HepG2 (cell line): ENCODE measurements around the gene CABLES2. TPM values are rescaled to one million over a fixed set of nuclear protein-coding genes. Genes with fewer than 3 reads are reported as not detected.

Experiments used
- ATF1 ChIP-seq: IDR thresholded peaks from 2 replicates; pipeline ENCODE4 v1.6.1; 2016; ENCODE audit warnings: mild to moderate bottlenecking, control low read depth
- KLF16 ChIP-seq, 2 experiments: sonication (generic) in 1 of 2; formaldehyde crosslinking in 1 of 2; IDR thresholded peaks; 2 replicates each; pipeline versions ENCODE4 v1.6.1 to v1.8.0; 2016 to 2023; ENCODE audit warnings: missing genetic modification reagents in 2 of 2, missing compliant biosample characterization in 1 of 2
- MBD4 ChIP-seq: IDR thresholded peaks from 2 replicates; pipeline ENCODE4 v1.6.1; 2012; ENCODE audit warnings: low read length, inconsistent platforms, borderline replicate concordance
- MED1 ChIP-seq: sonication (generic); formaldehyde crosslinking; IDR thresholded peaks from 2 replicates; pipeline ENCODE4 v1.4.0; 2020; ENCODE audit warnings: missing genetic modification reagents
- NFKBIZ ChIP-seq: IDR thresholded peaks from 2 replicates; pipeline ENCODE4 v1.6.1; 2018; ENCODE audit warnings: missing genetic modification reagents, missing compliant biosample characterization
- NR2F2 ChIP-seq: IDR thresholded peaks from 2 replicates; pipeline ENCODE4 v1.6.1; 2012; ENCODE audit warnings: low read depth, inconsistent platforms, borderline replicate concordance
- PTBP1 ChIP-seq: fragments of 200-400 bp; formaldehyde crosslinking; IDR thresholded peaks from 2 replicates; pipeline ENCODE4 v1.6.1; 2018; ENCODE audit warnings: low read length, low read depth; ENCODE audit not compliant: poor library complexity, severe bottlenecking
- RFXAP ChIP-seq: sonication (generic); formaldehyde crosslinking; IDR thresholded peaks from 2 replicates; pipeline ENCODE4 v1.4.0; 2020; ENCODE audit warnings: missing genetic modification reagents, borderline replicate concordance
- SETDB1 ChIP-seq: sonication (generic); formaldehyde crosslinking; IDR thresholded peaks from 2 replicates; pipeline ENCODE4 v1.5.1; 2020; ENCODE audit warnings: missing genetic modification reagents, mild to moderate bottlenecking, borderline replicate concordance
- TGIF2 ChIP-seq: IDR thresholded peaks from 2 replicates; pipeline ENCODE4 v1.6.1; 2016; ENCODE audit warnings: control low read depth, missing compliant biosample characterization
- ZEB1 ChIP-seq: IDR thresholded peaks from 2 replicates; pipeline ENCODE4 v1.6.1; 2012; ENCODE audit warnings: mild to moderate bottlenecking, low read depth, inconsistent platforms; ENCODE audit not compliant: insufficient replicate concordance
- ZNF253 ChIP-seq: sonication (generic); formaldehyde crosslinking; IDR thresholded peaks from 2 replicates; pipeline ENCODE4 v1.8.0; 2022; ENCODE audit warnings: mild to moderate bottlenecking, missing genetic modification reagents, borderline replicate concordance
- ZNF317 ChIP-seq: sonication (generic); formaldehyde crosslinking; IDR thresholded peaks from 2 replicates; pipeline ENCODE4 v1.5.0; 2020; ENCODE audit warnings: mild to moderate bottlenecking, missing genetic modification reagents
- ZNF383 ChIP-seq: sonication (generic); formaldehyde crosslinking; IDR thresholded peaks from 2 replicates; pipeline ENCODE4 v1.4.0; 2020; ENCODE audit warnings: missing genetic modification reagents, mild to moderate bottlenecking, borderline replicate concordance
- ZNF430 ChIP-seq: sonication (generic); formaldehyde crosslinking; IDR thresholded peaks from 2 replicates; pipeline ENCODE4 v1.9.0; 2021; ENCODE audit warnings: mild to moderate bottlenecking, missing genetic modification reagents
- ZNF550 ChIP-seq: sonication (generic); formaldehyde crosslinking; IDR thresholded peaks from 2 replicates; pipeline ENCODE4 v1.4.0; 2020; ENCODE audit warnings: mild to moderate bottlenecking, missing genetic modification reagents, borderline replicate concordance
- ZNF720 ChIP-seq: sonication (generic); formaldehyde crosslinking; IDR thresholded peaks from 2 replicates; pipeline ENCODE4 v1.4.0; 2020; ENCODE audit warnings: missing genetic modification reagents
- ZNF775 ChIP-seq: sonication (generic); formaldehyde crosslinking; IDR thresholded peaks from 2 replicates; pipeline ENCODE4 v1.4.0; 2020; ENCODE audit warnings: missing genetic modification reagents, mild to moderate bottlenecking, moderate library complexity, borderline replicate concordance
- polyA plus RNA-seq, 8 experiments: library from polyadenylated mRNA; depleted of rRNA in 3 of 8; stranded (reverse) in 7 of 8; unstranded in 1 of 8; fragments of >200 nt; fragmentation: Illumina TruSeq in 4 of 8; extraction: Trizol in 4 of 8; gene quantifications; 2 replicates each; pipeline versions ENCODE4 v1.2.1 to v1.2.3, GENCODE V29; 2011 to 2016; ENCODE audit warnings: low read depth in 4 of 8, missing spikeins in 1 of 8, mixed read lengths in 1 of 8; ENCODE audit not compliant: insufficient read depth in 1 of 8
- total RNA-seq, 5 experiments: library from RNA; depleted of rRNA; stranded (reverse); fragments of >200 nt; fragmentation: Illumina TruSeq; extraction: Trizol; gene quantifications; 2 replicates each; pipeline ENCODE4 v1.2.3, GENCODE V29; 2016; ENCODE audit warnings: low read depth in 1 of 5
- TF ChIP-seq, protein P1 (sequence below): sonication (generic); formaldehyde crosslinking; conservative IDR thresholded peaks from 2 replicates; pipeline ENCODE4 v1.4.0; 2020; ENCODE audit warnings: missing genetic modification reagents
- TF ChIP-seq, protein P2 (sequence below): IDR thresholded peaks from 2 replicates; pipeline ENCODE4 v1.6.1; 2012; ENCODE audit warnings: low read depth, low read length, improper control_type of control experiment
- TF ChIP-seq, protein P3 (sequence below): sonication (generic); formaldehyde crosslinking; IDR thresholded peaks from 2 replicates; pipeline ENCODE4 v1.8.1; 2023; ENCODE audit warnings: mild to moderate bottlenecking, missing genetic modification reagents
- TF ChIP-seq, protein P4 (sequence below): IDR thresholded peaks from 2 replicates; pipeline ENCODE4 v1.6.1; 2016; ENCODE audit warnings: low read depth, control low read depth
- TF ChIP-seq, protein P5 (sequence below): sonication (generic); formaldehyde crosslinking; conservative IDR thresholded peaks from 2 replicates; pipeline ENCODE4 v1.8.1; 2023; ENCODE audit warnings: missing genetic modification reagents

Gene CABLES2
- total and polyA plus RNA-seq, 2 of the 13 experiments (the other 11 are each of a cell fraction or from before 2014, with no cell fraction given) = 5.2 to 9.7 TPM

DNA sequence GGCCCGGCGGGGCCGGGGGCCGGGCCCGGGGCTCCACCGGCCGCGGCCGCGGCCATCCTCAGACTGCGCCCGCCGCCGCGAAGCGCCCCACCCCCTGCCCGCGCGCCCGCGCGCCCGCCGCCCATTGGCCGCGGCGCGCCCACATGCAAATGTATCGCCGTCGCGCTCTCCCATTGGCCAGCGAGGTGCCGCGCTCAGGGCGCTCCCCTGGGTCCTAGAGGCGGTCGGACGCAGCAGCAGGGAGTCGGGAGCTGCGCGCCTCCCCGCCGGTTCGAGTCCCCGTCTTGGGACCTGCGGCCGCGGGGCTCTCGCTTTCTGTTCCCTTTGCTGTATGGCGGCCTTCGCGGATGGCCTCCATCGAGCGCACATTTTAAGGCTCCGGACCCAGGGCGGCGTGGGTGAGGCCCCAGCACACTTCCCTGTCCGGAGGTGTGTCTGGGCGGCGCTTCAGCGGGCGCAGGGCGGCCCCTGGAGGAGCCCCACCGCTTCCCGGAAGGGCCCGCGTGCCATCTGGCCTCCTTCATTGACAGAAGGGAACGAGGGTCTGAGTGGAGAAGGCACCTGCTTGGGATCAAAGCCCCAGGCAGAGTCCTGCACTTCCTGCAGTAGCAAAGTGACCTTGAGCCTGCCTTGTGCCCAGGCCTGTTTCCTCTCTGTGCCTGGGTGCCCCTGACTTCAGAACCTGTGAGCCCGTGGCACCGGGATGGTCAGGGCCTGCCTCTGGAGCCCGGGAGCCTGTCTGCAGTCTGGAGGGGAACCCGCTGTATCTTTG is at the start of gene CABLES2 (continued):
- TF ChIP-seq ZNF720 (CRISPR knock-in tag) = no peak; the same call in 1 of the 2 replicates
- no peak; the same call in 1 of the 2 replicates for TF ChIP-seq TGIF2
- TF ChIP-seq ZNF775 = 0 out of 2 replicates have a peak, but pooled peaks have one; percentile 81
- TF ChIP-seq MBD4 = no peak
- TF ChIP-seq, protein P1, sequence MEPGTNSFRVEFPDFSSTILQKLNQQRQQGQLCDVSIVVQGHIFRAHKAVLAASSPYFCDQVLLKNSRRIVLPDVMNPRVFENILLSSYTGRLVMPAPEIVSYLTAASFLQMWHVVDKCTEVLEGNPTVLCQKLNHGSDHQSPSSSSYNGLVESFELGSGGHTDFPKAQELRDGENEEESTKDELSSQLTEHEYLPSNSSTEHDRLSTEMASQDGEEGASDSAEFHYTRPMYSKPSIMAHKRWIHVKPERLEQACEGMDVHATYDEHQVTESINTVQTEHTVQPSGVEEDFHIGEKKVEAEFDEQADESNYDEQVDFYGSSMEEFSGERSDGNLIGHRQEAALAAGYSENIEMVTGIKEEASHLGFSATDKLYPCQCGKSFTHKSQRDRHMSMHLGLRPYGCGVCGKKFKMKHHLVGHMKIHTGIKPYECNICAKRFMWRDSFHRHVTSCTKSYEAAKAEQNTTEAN (CRISPR knock-in tag) = peak; percentile 78
- no peak for TF ChIP-seq SETDB1 (CRISPR knock-in tag)
- no peak for TF ChIP-seq ZNF550
- peak; percentile 78 for TF ChIP-seq PTBP1
- peak; percentile 58; the same call in 1 of the 2 replicates for TF ChIP-seq ZNF253 (CRISPR knock-in tag)
- TF ChIP-seq, protein P2, sequence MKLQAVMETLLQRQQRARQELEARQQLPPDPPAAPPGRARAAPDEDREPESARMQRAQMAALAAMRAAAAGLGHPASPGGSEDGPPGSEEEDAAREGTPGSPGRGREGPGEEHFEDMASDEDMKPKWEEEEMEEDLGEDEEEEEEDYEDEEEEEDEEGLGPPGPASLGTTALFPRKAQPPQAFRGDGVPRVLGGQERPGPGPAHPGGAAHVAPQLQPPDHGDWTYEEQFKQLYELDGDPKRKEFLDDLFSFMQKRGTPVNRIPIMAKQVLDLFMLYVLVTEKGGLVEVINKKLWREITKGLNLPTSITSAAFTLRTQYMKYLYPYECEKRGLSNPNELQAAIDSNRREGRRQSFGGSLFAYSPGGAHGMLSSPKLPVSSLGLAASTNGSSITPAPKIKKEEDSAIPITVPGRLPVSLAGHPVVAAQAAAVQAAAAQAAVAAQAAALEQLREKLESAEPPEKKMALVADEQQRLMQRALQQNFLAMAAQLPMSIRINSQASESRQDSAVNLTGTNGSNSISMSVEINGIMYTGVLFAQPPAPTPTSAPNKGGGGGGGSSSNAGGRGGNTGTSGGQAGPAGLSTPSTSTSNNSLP = no peak
- peak; percentile 96 for TF ChIP-seq RFXAP (CRISPR knock-in tag)
- TF ChIP-seq KLF16 (CRISPR knock-in tag; IDR thresholded peaks at IDR 0.05) = peak in 1 of 2 experiments; percentile 92; a peak in 2 of 4 replicates
- TF ChIP-seq ZNF430 (CRISPR knock-in tag) = 0 out of 2 replicates have a peak, but pooled peaks have one; percentile 82
- no peak for TF ChIP-seq ZEB1
- TF ChIP-seq MED1 (CRISPR knock-in tag) = peak; percentile 78
- TF ChIP-seq ZNF317 = peak; percentile 85
- TF ChIP-seq NR2F2 = no peak
- TF ChIP-seq, protein P3, sequence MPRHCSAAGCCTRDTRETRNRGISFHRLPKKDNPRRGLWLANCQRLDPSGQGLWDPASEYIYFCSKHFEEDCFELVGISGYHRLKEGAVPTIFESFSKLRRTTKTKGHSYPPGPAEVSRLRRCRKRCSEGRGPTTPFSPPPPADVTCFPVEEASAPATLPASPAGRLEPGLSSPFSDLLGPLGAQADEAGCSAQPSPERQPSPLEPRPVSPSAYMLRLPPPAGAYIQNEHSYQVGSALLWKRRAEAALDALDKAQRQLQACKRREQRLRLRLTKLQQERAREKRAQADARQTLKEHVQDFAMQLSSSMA (CRISPR knock-in tag) = no peak
- TF ChIP-seq, protein P4, sequence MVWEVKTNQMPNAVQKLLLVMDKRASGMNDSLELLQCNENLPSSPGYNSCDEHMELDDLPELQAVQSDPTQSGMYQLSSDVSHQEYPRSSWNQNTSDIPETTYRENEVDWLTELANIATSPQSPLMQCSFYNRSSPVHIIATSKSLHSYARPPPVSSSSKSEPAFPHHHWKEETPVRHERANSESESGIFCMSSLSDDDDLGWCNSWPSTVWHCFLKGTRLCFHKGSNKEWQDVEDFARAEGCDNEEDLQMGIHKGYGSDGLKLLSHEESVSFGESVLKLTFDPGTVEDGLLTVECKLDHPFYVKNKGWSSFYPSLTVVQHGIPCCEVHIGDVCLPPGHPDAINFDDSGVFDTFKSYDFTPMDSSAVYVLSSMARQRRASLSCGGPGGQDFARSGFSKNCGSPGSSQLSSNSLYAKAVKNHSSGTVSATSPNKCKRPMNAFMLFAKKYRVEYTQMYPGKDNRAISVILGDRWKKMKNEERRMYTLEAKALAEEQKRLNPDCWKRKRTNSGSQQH (CRISPR knock-in tag) = 0 out of 2 replicates have a peak, but pooled peaks have one; percentile 13
- TF ChIP-seq, protein P5, sequence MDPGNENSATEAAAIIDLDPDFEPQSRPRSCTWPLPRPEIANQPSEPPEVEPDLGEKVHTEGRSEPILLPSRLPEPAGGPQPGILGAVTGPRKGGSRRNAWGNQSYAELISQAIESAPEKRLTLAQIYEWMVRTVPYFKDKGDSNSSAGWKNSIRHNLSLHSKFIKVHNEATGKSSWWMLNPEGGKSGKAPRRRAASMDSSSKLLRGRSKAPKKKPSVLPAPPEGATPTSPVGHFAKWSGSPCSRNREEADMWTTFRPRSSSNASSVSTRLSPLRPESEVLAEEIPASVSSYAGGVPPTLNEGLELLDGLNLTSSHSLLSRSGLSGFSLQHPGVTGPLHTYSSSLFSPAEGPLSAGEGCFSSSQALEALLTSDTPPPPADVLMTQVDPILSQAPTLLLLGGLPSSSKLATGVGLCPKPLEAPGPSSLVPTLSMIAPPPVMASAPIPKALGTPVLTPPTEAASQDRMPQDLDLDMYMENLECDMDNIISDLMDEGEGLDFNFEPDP (CRISPR knock-in tag) = no peak
- peak; percentile 97; the same call in 1 of the 2 replicates for TF ChIP-seq ZNF383
- peak; percentile 90 for TF ChIP-seq NFKBIZ (CRISPR knock-in tag)
- no peak for TF ChIP-seq ATF1 (CRISPR knock-in tag)
